ENCODE data around the gene AGPAT3.

- TF ChIP-seq CTCF (IDR thresholded peaks at IDR 0.05), result no peak
- no peak for TF ChIP-seq POLR2A (IDR thresholded peaks at IDR 0.05)
These were observed 120.7 kb downstream of the AGPAT3 start for GRCh38 chr21:43985690-43986251.
